Thyroid gland (tissue), 4 donors: Measurements from ENCODE around the gene CACNA2D3. TPM values are rescaled to one million over a fixed set of nuclear protein-coding genes. Genes with fewer than 3 reads are reported as not detected.

Source experiments
- DNase-seq, 2 donors: peaks; one replicate each; pipeline ENCODE4 v3.0.0-alpha.2; 2019
- H3K27ac ChIP-seq, 3 donors: fragments of 200-600 bp; sonication (generic); 1 replicate in 2 of 3; 2 replicates in 1 of 3; pipeline ENCODE4 v1.5.1; 2016 to 2019; ENCODE audit warnings: mild to moderate bottlenecking in 1 of 3, moderate library complexity in 1 of 3
- H3K27me3 ChIP-seq: fragments of 200-600 bp; sonication (generic); one replicate; pipeline ENCODE4 v1.5.1; 2019
- H3K36me3 ChIP-seq, 2 donors: fragments of 200-600 bp; sonication (generic); one replicate each; pipeline ENCODE4 v1.5.1; 2016 to 2019
- H3K4me1 ChIP-seq, 2 donors: fragments of 200-600 bp; sonication (generic); one replicate each; pipeline ENCODE4 v1.5.1; 2017 to 2019
- H3K4me3 ChIP-seq, 3 donors: fragments of 200-600 bp; sonication (generic); replicated peaks in 1 of 3; 1 replicate in 2 of 3; 2 replicates in 1 of 3; pipeline ENCODE4 v1.5.1; 2016; ENCODE audit warnings: mild to moderate bottlenecking in 1 of 3
- H3K9me3 ChIP-seq: fragments of 200-600 bp; sonication (generic); one replicate; pipeline ENCODE4 v1.5.1; 2017
- POLR2A ChIP-seq, 2 donors: fragments of 450-650 bp; IDR thresholded peaks; one replicate each; pipeline ENCODE4 v1.6.1; 2017; ENCODE audit warnings: antibody characterized with exemption in 2 of 2, mild to moderate bottlenecking in 2 of 2, moderate library complexity in 1 of 2
- WGBS, 2 donors: methylation state at CpG; one replicate each; pipeline ENCODE4 v1.1.5; 2017; 5-methylcytosine and 5-hydroxymethylcytosine counted together
- intact Hi-C: fragments of 100-400 bp; cut with DNase I; formaldehyde crosslinking; loops from one replicate; pipeline ENCODE4 v1.15.1; 2023
- total RNA-seq, 4 donors: library from RNA; depleted of rRNA; stranded (reverse); fragments of >200 nt; gene quantifications; one replicate each; pipeline ENCODE4 v1.2.3, GENCODE V29; 2016
- TF ChIP-seq, protein P1 (sequence below), 6 experiments: fragments of 200-600 bp in 3 of 6; fragments of 450-650 bp in 3 of 6; sonication (generic) in 3 of 6; IDR thresholded peaks; one replicate each; pipeline ENCODE4 v1.5.1; 2016 to 2019; ENCODE audit warnings: antibody characterized with exemption in 6 of 6, mild to moderate bottlenecking in 2 of 6, inconsistent platforms in 1 of 6, moderate library complexity in 1 of 6

Gene CACNA2D3
- total RNA-seq, 4 donors from 2014 or later, result 2.9 to 4.8 (median 4.5) TPM

GRCh38 chr3:55000546-55000945 is 878.2 kb downstream of the CACNA2D3 start:
- peaks cover 0 to 11% of the 10 kb centered on the region in 2 donors for H3K4me1 ChIP-seq
- H3K27me3 ChIP-seq, result no peaks in the 10 kb centered on the region
- peak; percentile 60 to 69 for DNase-seq
- no peaks in the 10 kb centered on the region for H3K36me3 ChIP-seq
- intact Hi-C loops, result no loop called here
- TF ChIP-seq, protein P1, sequence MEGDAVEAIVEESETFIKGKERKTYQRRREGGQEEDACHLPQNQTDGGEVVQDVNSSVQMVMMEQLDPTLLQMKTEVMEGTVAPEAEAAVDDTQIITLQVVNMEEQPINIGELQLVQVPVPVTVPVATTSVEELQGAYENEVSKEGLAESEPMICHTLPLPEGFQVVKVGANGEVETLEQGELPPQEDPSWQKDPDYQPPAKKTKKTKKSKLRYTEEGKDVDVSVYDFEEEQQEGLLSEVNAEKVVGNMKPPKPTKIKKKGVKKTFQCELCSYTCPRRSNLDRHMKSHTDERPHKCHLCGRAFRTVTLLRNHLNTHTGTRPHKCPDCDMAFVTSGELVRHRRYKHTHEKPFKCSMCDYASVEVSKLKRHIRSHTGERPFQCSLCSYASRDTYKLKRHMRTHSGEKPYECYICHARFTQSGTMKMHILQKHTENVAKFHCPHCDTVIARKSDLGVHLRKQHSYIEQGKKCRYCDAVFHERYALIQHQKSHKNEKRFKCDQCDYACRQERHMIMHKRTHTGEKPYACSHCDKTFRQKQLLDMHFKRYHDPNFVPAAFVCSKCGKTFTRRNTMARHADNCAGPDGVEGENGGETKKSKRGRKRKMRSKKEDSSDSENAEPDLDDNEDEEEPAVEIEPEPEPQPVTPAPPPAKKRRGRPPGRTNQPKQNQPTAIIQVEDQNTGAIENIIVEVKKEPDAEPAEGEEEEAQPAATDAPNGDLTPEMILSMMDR (IDR thresholded peaks at IDR 0.05), result no peak
- no peak for TF ChIP-seq POLR2A (IDR thresholded peaks at IDR 0.05)
- no peak overlapping the region for H3K27ac ChIP-seq
- H3K9me3 ChIP-seq, result no peaks in the 10 kb centered on the region
- no peak overlapping the region for H3K4me3 ChIP-seq

DNA sequence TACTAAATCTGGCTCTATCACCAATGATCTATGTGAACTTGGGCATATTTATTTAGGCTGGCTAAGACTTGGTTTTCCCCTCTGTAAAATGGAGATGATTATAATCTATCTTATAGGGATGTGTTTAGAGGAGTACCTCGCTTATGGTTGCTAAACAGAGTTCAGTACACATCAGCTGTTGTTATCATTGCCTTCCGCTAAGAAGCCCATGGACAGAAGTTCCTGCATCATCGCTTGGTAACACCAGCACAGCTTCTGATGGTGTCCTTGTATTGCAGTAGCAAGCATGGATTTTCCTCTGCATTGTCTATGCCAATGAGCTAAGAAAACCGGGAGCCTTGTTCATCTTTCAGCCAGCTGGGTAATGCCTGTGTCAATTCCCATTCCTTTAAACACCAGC is 878.6 kb downstream of the CACNA2D3 start:
- no peak for DNase-seq
- H3K9me3 ChIP-seq, result no peaks in the 10 kb centered on the region
- intact Hi-C loops, result no loop called here
- no peaks in the 10 kb centered on the region for H3K27me3 ChIP-seq
- H3K4me1 ChIP-seq, result peaks cover 0 to 11% of the 10 kb centered on the region in 2 donors
- TF ChIP-seq, protein P1 (IDR thresholded peaks at IDR 0.05), result no peak
- TF ChIP-seq POLR2A (IDR thresholded peaks at IDR 0.05), result no peak
- no peak overlapping the region for H3K27ac ChIP-seq
- no peaks in the 10 kb centered on the region for H3K36me3 ChIP-seq
- 89 to 93% methylated on average over 4 of the region's 4 CpGs for WGBS, 2 donors
- no peak overlapping the region for H3K4me3 ChIP-seq

- no peaks in the 10 kb centered on the region for H3K27me3 ChIP-seq
- H3K4me3 ChIP-seq, result no peak overlapping the region
- WGBS, 2 donors, result 89 to 95% methylated on average over 9 of the region's 9 CpGs
- DNase-seq, result no peak
- no peak overlapping the region for H3K27ac ChIP-seq
- intact Hi-C loops, result no loop called here
- TF ChIP-seq POLR2A (IDR thresholded peaks at IDR 0.05), result no peak
- TF ChIP-seq, protein P1 (IDR thresholded peaks at IDR 0.05), result no peak
- H3K36me3 ChIP-seq, result no peaks in the 10 kb centered on the region
- H3K4me1 ChIP-seq, result peaks cover 0 to 11% of the 10 kb centered on the region in 2 donors
- no peaks in the 10 kb centered on the region for H3K9me3 ChIP-seq
Measured at GRCh38 chr3:55002416-55002930, 880.1 kb downstream of the CACNA2D3 start.

- no peak for DNase-seq
- TF ChIP-seq, protein P1 (IDR thresholded peaks at IDR 0.05), result no peak
- no peak for TF ChIP-seq POLR2A (IDR thresholded peaks at IDR 0.05)
- Histone ChIP-seq H3K9me3 (no peaks in the 10 kb centered on the region), H3K36me3 (no peaks in the 10 kb centered on the region), H3K4me3 (no peak overlapping the region), H3K27me3 (no peaks in the 10 kb centered on the region), H3K27ac (no peak overlapping the region), H3K4me1 (no peaks in the 10 kb centered on the region)
- WGBS, 2 donors, result 71 to 77% methylated on average over 8 of the region's 8 CpGs
- intact Hi-C loops, result no loop called here
Measured at GRCh38 chr3:55006244-55006676, 883.9 kb downstream of the CACNA2D3 start.

DNA sequence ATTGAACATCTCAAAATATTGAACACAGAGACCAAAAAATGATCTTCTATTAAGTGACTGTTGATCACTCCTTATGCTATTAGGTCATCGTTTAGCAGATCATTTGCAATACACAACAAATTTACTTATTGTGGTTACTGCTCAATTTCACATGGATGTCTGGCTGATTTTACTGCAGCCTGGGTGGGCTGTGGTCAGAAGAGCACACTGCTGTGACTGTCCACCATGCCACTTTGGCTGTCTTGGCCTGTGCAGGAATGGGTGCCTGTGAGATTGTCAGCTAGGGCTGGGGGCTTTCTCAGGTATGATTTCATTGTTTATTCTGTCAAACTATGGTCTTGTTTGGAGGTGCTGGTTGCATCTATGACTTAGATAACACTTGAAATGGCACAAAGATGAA is 885.6 kb downstream of the CACNA2D3 start:
- TF ChIP-seq, protein P1 (IDR thresholded peaks at IDR 0.05), result no peak
- no peak for TF ChIP-seq POLR2A (IDR thresholded peaks at IDR 0.05)
- Histone ChIP-seq H3K4me3 (no peak overlapping the region), H3K36me3 (no peaks in the 10 kb centered on the region), H3K4me1 (no peaks in the 10 kb centered on the region), H3K9me3 (no peaks in the 10 kb centered on the region), H3K27ac (no peak overlapping the region), H3K27me3 (no peaks in the 10 kb centered on the region)
- intact Hi-C loops, result no loop called here
- 91 to 92% methylated on average over 1 of the region's 1 CpG for WGBS, 2 donors
- no peak for DNase-seq
